GM21526 (cell line): ENCODE results near the gene HIVEP3.

ENCODE experiments used
- ATAC-seq: cut with Tn5 transposase; IDR thresholded peaks from one replicate; pipeline ENCODE4 v1.9.1; 2021; ENCODE audit warnings: moderate library complexity; ENCODE audit not compliant: unreplicated experiment, low FRiP score

Gene HIVEP3

GRCh38 chr1:41853907-41854306 lies 64.8 kb downstream of the HIVEP3 start:
- no peak for ATAC-seq

DNA sequence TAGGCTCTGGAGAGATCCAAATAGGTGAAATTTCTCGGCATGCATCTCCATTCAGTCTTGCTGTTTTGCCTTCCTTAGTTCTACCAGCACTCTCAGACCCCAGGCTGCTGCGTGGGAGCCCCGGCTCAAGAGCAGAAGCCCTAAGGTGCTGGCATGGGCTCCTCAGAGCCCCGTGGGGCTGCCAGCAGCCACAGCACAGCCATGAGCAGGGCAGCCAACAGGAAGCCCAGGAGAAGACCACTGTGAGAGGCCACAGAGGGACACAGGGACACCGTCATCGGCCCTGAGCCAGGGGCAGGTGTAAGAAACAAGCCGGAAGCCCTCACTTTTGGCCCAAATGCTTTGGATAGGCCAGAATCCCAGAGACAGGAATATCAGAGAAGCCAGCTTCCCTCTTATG lies 66.6 kb downstream of the HIVEP3 start:
- ATAC-seq: no peak

GRCh38 chr1:41851589-41851988 lies 67.1 kb downstream of the HIVEP3 start:
- no peak for ATAC-seq

DNA sequence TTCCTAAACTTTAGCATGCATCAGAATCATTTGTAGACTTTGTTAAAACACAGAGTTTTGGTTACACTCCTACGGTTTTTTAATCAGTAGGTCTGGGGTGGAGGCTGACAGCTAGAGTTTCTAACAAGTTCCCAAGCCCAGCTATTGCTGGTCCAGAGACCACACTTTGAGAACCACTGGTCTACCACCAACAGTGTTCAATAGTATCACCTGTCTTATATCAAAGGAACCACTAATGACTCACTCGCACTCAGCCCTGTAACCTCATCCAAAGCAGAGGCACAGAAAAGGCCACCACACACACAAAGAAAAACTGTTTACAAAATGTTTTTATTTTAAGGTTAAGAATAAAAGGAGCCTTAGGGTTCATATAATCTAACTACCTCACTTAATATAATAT lies 68.7 kb downstream of the HIVEP3 start:
- ATAC-seq: no peak

DNA sequence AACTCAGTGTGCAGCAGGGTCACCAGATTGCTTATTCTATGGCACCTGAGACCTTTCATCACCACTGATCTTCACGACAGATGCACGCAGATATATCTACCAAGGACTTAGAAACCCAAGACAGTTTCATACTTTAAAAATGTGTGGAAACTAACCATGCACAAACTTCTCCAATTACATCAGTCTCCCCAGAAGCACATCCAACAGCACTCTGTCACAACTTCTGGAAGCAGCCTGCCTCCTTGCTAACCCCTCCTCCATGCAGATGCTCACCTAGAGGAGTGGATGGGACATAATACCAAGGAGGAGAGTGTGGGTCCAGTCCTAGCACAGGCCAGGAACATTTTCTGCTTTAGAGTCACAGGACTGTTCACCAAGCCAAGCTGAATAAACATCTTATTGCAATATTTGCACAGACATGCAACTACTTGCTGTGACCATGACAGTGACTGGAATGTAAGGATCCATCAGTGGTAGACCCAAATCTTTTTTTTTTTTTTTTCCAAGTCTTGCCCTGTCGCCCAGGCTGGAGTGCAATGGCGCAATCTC lies 69.4 kb downstream of the HIVEP3 start:
- no peak for ATAC-seq

DNA sequence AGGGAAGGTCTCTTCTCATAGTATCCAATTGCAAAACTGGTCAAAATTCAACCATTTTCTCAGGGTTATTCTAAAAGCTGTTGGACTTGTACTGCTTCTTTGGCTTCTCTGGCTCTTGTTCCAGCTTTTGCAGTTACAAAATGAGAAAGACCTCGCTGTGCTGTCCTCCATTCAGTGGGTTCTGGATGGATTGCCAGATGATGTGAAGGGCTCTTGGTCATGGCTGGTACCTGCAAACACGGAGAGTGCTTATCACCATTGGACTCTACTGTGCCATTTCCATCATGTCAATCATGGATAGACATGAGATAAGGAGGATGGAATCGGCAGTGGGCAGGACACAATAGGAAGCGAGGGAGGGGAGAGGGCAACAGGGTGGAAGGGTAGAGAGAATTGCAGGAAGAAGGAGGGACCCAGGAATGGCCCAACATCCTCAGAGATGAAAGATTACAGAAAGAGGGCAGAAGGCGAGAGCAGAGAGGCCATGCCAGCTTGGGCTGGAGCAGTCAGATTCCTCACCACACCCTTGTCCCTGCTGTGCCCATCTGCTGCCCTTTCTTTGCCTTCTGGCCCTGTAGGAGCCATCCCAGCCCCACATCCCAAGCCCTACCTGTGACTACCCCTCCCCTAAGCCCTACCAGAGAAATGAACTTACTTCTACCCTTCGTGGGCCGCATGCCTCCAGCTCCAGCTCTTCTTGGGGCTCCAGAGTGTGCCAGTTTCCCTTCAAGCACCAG lies 70.3 kb downstream of the HIVEP3 start:
- ATAC-seq: no peak

DNA sequence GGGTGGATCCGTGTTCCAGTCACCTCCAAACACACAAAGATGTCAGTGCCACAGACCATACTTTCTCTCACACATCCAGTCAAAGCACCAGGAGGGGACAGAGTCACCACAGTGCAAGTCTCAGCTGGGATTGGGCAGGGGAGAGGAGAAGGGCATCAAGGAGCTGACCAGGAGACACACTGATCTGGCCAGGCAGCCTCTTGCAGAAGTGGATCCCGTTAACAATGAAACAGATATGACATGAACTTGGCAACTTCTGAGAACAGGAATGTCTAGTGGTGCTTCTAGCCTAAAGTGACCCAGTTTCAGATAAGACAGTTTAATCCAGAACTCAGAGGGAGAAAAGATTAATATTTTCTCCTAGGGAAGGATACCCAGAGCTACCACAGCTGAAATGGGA lies 71.0 kb downstream of the HIVEP3 start:
- no peak for ATAC-seq

GRCh38 chr1:41846625-41847405 lies 71.9 kb downstream of the HIVEP3 start:
- no peak for ATAC-seq

GRCh38 chr1:41844781-41845272 lies 73.9 kb downstream of the HIVEP3 start:
- no peak for ATAC-seq

DNA sequence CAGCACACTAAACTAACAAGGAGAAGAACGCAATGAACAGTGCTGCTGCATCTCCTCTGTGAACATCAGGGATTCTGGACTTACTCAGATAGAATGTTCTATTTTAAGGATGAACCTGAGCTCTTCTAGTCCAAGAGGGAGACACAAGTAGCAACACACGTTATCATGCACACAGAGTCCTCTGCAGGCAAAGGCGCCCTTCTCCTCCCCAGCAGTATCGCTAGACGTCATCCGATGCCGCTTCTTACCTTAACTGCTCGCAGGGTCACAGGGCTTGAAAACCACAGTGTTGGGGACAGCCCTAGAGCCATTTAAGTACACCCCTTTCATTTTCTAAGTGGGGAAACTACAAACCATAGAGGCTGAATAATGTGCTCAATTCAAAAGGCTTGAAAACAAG lies 74.5 kb downstream of the HIVEP3 start:
- no peak for ATAC-seq

- ATAC-seq: no peak
These were observed 75.5 kb downstream of the HIVEP3 start for GRCh38 chr1:41842993-41843755.

- no peak for ATAC-seq
These were observed 76.4 kb downstream of the HIVEP3 start for GRCh38 chr1:41842326-41842725.

DNA sequence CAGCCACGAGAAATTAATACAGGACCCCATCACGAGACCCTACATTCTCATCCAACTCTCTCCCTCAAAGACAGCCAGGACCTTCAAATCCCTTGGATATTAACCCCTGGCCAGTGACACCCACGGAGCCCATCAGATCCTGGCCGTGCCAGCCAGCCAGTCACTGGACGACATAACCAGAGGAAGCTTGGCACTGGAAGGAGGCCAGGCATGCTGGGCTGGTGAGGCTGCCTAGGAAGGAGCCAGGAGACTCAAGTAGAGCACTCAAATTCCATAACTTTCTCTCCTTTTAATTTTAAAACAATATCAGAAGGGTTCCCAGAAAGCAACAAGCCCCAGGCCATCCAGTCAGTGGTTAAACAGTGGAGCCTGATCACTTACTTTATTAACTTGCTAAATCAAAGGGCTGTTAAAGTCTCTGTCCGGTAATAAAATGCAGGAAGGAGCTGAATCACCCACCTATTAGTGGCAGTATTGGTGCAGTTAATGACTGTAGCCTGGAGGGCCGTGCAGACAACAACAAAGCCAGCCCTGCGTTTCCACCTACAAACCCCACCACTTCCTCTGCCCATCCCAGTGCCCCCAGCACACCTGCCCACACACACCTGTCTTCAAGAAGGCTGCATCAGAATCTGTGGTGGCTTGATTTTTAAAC lies 78.0 kb downstream of the HIVEP3 start:
- no peak for ATAC-seq

DNA sequence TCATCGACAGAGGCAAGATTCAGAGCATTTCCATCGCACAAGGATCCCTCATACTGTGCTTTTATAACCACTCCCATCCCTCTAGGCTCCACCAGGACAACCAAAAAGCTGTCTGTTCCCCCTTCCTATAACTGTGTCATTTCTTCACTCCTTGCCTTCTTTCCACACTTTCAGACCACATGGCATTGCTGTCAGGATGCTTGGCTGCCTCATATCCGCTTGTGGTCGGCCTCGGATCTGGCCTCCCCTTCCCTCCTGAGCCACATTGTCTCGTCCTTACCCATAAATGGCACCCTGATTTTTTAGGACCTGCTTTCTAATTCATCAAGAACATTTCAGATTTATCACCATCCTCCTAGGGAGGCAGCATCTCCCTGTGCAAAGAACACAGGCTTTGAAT lies 80.5 kb downstream of the HIVEP3 start:
- ATAC-seq: no peak

DNA sequence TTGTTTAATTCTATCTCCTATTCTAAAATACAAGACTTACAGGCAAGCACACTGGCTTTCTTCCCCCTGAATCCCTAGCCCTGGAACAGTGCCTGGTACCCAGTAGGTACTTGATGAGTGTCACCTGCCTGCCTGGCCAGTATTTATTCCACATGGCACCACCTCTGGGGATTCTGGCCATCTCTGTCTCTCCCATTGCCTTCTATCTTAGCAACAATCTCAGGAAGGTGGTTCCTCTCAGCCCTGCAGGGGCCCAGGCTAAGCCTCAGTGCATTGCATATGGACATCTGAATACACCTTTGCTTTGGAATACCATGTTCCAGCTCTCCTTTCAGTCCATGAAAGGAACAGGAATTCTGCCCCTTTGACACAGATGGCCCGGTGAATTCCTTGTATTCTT lies 81.0 kb downstream of the HIVEP3 start:
- no peak for ATAC-seq

GRCh38 chr1:41835485-41835884 lies 83.2 kb downstream of the HIVEP3 start:
- ATAC-seq: no peak

DNA sequence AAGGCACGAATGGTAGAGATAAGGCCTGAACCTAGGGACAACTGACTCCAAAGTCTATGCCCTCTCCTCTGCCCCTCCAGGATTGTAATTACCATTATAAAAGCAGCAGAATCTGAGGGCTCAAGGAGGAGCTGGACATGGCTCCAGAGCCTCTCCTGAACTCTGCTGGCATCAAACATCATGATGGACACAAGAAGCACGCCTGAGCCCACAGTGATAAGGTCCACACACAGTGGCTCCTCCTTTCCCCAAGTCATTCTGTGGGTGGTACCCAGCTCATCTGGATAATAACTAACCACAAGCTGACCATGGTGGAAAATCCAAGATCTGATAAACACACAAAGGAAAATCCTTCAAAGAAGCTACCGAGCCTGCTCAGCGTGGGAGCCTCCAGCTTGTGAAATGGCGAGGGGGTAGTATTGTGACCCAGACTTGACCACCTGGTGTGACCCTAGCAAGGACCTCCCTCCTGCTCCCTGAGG lies 85.2 kb downstream of the HIVEP3 start:
- ATAC-seq: no peak

- ATAC-seq: no peak
These were observed 88.0 kb downstream of the HIVEP3 start for GRCh38 chr1:41830726-41831125.

DNA sequence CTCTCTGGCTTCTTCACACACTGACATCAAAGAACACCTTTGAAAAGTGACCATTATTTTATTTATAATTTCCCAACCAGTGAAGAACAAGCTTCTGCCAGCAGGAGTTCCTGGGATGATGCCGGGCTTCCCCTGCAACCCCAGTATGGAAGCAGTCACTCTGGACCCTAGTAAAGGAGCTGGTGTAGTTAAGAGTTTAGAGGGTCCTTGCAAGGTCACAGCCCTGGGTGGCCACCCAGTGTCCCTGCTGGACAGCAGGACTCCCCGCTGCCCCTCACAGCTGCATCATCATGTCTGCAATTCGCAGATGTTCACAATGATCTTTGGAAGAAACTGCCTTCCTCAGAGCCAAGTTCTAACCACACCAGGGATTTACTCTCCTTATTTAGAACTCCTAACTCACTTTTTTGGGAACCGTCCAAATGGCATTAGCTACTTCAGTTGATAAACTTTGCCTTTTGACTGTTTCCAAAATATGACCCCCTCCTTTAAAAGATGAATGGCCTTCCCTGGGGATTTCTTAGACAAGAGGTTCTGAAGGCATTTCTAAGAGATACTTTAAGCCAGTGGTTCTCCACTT lies 90.6 kb downstream of the HIVEP3 start:
- no peak for ATAC-seq

DNA sequence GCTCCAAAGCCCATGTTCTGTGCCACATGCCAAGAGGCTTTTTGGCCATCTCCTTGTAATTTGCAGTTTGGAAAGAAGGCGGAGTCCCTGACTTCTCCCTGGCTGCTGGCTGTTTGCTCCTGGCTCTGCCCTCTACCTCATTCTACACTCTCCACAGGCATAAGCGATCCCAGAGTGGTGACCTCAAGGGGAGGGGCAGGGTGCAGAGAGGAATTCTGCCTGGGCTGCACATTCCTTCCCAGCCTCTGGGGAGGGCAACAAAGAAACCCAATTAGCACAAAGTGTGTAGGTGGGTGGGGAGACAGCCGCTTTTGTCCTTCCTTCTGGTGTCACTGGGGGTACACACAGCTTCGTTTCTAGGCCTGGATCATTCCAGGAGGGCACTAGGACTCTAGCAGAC lies 95.3 kb downstream of the HIVEP3 start:
- ATAC-seq: no peak
